HG02623 (cell line): Measurements from ENCODE around the gene ARHGAP15.

Experiments
- ATAC-seq: cut with Tn5 transposase; IDR thresholded peaks from one replicate; pipeline ENCODE4 v1.9.1; 2021; ENCODE audit warnings: moderate library complexity; ENCODE audit not compliant: unreplicated experiment

The ARHGAP15 gene

DNA sequence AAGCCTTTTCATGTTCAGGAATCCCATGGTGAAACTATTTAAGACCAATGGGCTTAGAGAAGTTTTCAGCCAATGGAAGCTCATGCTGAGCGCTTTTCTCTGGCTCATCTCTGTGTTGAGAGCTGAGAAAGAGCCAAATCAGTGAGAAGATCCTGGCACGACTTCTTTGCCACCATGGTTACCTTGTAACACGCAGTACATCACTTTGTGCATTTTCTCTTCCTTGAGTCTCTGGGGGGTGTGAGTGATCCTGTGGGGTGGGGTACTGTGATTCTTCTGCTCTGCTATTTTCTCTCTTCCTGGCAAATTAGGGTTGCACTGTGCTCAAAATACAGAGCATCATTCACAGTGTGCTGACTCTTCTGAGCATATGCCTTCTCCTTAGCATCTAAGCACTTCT, 664.2 kb downstream of the ARHGAP15 start:
- ATAC-seq = no peak

DNA sequence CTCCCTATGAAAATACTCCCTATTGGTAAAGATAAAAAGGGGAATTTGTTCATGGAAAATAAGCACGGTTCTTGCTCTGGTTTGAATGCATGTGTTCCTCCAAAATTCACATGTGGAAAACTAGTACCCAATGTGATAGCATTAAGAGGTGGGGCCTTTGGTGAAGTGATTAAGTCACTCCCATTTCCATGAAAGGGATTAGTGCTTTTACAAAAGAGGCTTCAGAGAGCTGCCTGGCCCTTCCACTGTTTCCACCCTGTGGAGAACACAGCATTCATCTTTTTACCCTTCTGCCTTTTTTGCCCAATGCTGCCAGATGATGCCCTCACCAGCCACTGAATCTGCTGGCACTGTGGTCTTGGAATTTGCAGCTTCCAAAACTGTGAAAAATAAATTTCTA, 666.8 kb downstream of the ARHGAP15 start:
- no peak for ATAC-seq

DNA sequence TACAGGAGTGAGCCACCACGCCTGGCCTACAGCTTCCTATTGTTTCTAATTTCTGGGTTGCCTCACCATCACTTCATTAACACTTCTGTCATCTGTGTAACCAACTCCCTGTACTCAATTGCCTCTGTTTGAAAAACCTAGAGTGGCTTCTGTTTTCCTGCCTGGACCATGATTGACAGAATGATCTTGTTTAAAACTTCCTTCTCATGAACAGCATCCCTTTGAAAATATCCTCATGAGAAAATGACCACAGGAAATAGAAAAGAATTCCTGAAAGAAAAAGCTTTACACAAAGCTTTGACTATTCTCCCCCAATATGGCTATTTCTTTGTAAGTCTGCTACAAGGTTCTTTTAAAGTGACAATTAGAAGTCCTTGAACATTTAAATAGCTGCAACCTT, 672.3 kb downstream of the ARHGAP15 start:
- no peak for ATAC-seq

DNA sequence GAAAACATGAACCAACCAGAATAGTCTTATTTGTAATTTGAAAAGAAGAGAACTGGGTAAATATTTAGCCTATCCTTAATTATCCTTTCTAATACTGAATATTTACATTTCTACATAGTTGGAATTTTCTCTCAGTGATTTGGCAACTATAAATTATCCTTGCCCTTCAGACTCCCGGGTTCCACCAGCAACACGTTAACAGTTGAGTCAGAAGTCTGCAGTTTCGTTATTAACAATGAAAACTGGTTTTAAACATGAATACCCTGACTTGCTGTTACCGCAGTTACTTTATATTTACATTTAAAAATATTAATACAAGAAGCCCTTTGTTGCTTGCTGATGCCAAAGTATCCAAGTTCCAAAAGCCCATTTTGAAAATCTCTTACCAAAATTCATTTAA, 673.0 kb downstream of the ARHGAP15 start:
- no peak for ATAC-seq

DNA sequence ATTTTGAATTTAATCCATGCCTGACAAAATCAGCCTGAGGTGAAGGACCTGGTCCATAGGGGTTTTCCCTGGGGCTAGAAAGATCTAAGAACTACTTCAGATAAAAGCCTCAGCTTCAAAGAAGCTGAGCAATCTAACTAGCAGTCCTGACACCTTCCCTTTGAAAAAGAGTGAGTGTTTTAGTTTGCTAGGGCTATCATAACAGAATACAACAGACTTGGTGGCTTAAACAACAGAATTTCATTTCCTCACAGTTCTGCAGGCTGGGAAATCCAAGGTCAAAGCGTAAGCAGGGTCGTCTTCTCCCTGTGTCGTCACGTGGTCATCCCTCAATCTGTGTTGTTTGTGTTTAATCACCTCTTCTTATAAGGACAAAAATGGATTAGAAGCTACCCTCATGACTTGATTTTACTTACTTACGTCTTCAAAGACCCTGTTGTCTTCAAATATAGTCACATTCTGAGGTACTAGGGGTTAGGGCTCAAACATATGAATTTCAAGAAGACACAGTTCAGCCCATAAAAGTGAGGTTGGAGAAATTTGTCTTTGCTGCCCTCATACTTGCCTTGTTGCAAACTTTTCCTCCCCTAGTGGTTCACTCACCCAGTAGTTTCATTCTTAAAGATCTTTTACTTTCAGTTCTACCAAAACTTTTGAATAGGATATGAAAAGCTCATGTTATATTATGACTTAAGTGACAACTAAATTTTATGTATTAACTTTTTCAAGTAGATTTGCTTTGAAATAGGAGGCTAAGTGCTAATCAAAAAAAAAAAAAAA, 673.8 kb downstream of the ARHGAP15 start:
- peak; percentile 83 for ATAC-seq

DNA sequence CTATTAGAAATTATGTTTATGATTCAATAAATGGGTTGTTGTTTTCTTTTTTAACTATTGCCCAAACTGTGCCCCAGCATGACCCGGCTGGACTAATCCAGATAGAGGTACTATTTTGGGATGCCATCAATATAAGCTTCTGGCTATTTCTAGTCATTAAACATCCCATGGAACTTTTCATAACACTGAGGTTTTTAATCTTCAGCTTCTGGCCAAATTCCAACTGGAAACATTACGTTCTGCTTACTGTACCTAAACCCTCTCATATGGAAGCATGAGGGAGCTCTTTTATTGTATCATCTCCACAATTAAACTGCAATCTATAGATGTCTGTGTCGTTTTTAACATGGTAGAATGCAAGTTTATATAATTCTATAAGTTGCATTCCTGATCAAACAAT, 674.7 kb downstream of the ARHGAP15 start:
- ATAC-seq = no peak

DNA sequence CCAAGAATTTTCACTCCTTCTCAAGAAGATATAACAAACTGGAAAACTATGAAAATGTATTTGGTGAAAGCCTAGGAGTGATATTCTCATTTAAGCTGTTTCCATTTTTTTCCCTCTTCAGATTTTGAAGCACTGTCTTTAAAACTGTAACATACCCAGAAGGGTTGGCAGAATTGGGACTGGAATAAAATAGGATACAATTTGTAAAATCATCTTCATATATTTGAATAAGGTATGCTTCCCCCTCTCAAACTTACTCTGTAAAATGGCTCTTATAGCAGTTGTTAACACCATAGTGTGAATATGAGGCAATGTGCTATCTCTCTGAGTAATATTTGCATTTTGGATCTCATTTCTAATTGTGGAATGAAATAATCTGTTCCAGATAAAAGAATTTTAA, 676.4 kb downstream of the ARHGAP15 start:
- no peak for ATAC-seq

DNA sequence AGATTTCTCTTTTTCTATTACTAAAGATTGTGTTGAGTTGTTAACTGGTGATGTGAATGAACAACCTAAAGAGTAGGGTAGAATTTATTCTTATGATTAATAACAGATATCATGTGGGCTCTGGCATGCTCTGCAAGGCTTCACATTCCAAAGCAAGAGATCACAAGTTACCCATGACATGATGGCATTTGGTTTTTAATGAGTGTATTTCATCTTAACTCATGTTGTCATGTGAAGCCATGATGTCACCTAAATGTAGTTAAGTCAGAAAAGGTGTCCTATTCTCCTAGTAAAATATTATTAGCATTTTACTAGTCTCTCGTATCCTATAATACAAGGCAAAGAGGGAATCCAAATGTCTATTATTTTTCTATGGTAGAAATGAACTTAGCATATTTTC, 678.0 kb downstream of the ARHGAP15 start:
- ATAC-seq = no peak

DNA sequence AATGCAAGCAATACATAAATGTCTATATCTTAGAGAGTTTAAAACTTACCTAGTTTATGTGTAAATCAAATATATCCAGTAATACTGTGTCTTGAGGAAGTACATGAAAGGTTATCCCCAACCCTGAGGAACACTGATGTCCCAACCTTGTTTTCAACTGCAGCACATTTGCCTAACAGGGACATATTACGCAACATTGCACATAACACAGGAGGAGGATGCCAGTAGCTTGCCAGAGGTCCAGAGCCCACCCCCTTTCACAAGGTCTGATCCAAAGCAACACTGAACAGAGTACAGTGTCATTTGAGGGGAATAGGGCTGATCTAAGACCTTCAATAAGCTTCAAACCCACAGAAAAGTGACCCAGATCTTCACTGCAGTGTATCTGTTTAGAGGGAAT, 678.5 kb downstream of the ARHGAP15 start:
- no peak for ATAC-seq

DNA sequence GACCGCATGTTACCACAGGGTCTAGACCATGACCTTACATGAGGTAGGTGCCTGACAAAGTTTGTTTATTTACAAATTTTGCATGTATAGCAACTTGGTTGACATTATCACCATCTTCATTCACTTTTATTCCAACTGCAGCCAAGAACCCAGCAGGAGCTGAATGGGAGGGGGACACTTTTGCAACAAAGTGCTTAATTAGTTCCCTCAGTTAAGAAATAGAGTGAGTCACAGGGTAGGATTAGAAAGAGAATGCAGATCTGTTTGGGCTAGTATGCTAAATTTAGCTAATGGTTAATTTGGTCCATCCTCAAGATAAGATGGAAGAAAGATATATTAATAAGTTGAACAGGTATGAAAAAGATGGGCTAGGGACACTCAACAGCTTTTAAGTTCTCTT, 678.9 kb downstream of the ARHGAP15 start:
- no peak for ATAC-seq

DNA sequence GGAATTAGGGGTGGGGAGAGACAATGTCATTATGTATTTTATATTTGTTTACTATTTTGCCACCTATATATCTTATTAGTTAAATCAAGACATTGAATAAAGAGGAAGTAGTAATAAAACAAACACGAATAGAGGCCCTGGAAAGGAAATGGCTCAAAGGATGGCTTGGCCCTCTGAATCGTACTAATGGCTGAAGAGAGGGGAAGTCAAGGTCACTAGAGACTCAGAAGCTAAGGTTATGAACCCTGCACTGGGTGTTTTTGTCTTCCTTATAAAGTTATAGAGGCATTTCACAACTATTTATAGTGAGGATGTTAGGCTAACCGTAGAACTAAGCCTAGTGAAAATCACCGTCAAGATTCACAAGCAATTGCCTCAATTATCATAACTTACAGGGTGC, 685.9 kb downstream of the ARHGAP15 start:
- ATAC-seq = no peak

DNA sequence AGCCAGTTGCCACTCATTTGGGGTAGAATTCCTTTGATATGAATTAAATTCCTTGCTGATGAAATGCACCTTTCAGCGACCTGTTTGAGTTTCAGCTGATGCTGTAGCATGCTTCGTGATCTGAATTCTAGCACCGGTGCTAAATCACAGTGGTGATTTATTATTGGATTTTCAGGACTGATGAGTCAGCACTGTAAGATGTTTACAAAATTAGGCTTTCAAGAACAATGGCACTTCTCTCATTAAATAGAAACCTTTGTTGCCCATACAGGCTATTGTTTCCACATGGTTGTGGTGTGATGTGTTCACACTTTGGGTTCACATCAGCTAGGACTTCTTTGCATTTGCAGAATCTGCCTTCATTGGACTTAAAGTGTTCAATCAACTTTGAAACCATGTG, 687.7 kb downstream of the ARHGAP15 start:
- ATAC-seq = no peak
